GM19023 (cell line): Measurements from ENCODE around the gene TAS2R13.

Experiments used
- ATAC-seq: cut with Tn5 transposase; IDR thresholded peaks from one replicate; pipeline ENCODE4 v1.9.1; 2021; ENCODE audit warnings: mild to moderate bottlenecking, moderate library complexity; ENCODE audit not compliant: unreplicated experiment

TAS2R13 gene

DNA sequence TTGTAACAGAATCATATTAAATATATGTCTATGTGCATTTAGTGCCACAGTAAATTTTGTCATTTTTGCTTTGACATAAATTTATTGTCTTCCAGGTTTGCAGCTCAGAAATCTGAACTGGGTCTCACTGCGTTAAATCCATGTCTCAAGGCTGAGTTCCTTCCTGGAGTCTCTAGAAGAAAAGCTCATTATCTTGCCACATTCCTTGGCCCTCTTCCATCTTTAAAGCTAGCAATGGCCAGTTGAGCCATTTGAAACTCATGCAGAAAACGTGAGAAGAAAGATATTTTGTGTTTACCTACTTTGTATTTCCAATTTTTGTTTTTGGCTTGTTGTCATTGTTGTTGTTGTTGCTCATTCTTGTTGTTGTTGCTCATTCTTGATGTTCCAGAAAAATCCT, 36.0 kb downstream of the TAS2R13 start:
- ATAC-seq, result no peak

DNA sequence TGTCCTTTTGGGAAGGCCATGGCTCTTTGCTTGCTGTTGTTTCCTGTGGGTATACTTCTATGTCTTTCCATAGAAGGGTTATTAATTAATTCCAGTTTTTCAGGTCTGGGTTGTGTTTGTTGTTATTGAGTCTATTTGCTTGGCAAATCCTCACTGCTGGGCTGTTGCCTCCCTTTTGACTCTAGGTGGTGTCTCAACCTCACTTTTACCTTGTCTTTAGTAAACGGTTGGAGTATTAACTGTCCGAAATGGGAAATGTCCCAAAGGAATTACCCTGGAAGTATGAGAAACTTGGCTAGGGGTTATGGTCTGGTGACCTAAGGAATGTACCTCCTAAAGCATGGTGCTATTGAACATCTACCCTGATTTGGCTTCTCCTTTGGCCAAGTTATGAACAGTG, 42.0 kb downstream of the TAS2R13 start:
- ATAC-seq, result no peak

DNA sequence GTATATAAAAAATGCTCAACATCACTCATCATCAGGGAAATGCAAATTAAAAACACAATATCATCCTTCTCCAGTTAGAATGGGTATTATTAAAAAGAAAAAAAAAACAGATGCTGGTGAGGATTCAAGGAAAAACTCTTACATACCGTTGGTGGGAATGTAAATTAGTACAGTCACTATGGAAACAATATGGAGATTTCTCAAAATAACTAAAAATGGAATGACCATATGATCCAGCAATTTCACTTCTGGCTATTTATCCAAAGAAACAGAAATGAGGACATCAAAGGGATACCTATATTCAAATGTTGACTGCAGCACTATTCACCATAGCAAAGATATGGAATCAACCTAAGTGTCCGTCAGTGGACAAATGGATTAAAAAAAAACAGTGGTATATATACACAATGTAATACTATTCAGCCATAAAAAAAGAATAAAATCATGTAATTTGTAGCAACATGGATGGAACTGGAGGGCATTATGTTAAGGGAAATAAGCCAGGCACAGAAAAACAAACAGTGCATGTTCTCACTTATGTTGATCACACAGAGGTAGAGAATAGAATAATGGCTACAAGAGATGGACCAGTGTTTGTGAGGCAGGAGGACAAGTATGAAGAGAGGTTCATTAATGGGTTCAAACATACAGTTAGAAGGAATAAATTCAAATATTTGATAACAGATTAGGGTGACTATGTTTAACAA, 45.7 kb downstream of the TAS2R13 start:
- ATAC-seq, result no peak

DNA sequence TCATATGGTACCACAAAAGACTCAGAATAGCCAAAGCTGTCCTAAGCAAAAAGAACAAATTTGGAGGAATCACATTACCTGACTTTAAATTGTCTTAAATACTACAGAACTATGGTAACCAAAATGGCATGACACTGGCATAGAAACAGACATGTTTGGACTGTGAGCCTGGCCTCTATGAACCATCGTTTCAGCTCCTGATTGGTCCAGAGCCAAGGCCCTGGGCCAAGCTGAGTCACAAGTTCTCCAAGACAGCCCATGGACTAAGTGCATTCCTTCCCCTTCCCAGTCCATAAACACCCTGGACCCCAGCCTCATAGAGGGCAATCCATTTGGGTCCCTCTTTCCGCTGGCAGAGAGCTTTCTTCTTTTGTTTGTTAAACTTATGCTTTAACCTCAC, 48.0 kb downstream of the TAS2R13 start:
- no peak for ATAC-seq
